Mesenchymal stem cell (in vitro differentiated cells and primary cell): ENCODE measurements around the gene FAM222A.

Experiments
- DNase-seq: peaks from one replicate; pipeline ENCODE4 v3.0.0-alpha.2; 2013
- H2AFZ ChIP-seq: one replicate; pipeline ENCODE4 v1.6.1; 2013; ENCODE audit warnings: low read depth, mild to moderate bottlenecking, control low read depth, inconsistent platforms, low read length, moderate library complexity
- H2AK5ac ChIP-seq: 2 replicates; pipeline ENCODE4 v1.6.1; 2013; ENCODE audit warnings: low read length, moderate library complexity, mild to moderate bottlenecking, inconsistent platforms; ENCODE audit not compliant: severe bottlenecking
- H2BK120ac ChIP-seq: one replicate; pipeline ENCODE4 v1.6.1; 2013; ENCODE audit warnings: low read depth, mild to moderate bottlenecking, inconsistent platforms, low read length, moderate library complexity
- H2BK12ac ChIP-seq, 2 experiments: one replicate each; pipeline ENCODE4 v1.6.1; 2013; ENCODE audit warnings: inconsistent platforms in 2 of 2, low read length in 2 of 2, mild to moderate bottlenecking in 2 of 2, moderate library complexity in 2 of 2, control low read depth in 1 of 2
- H2BK15ac ChIP-seq: one replicate; pipeline ENCODE4 v1.6.1; 2013; ENCODE audit warnings: mild to moderate bottlenecking, low read depth, inconsistent platforms; ENCODE audit not compliant: poor library complexity, severe bottlenecking
- H2BK5ac ChIP-seq: 2 replicates; pipeline ENCODE4 v1.6.1; 2013; ENCODE audit warnings: low read depth, mild to moderate bottlenecking, low read length, control low read depth, inconsistent platforms; ENCODE audit not compliant: poor library complexity, severe bottlenecking
- H3K14ac ChIP-seq, 2 experiments: one replicate each; pipeline ENCODE4 v1.6.1; 2013; ENCODE audit warnings: inconsistent platforms in 2 of 2, low read length in 2 of 2, control low read depth in 1 of 2, mild to moderate bottlenecking in 1 of 2, moderate library complexity in 1 of 2
- H3K18ac ChIP-seq, 2 experiments: one replicate each; pipeline ENCODE4 v1.6.1; 2013; ENCODE audit warnings: inconsistent platforms in 2 of 2, low read length in 2 of 2, control low read depth in 1 of 2, low read depth in 1 of 2, mild to moderate bottlenecking in 1 of 2
- H3K23ac ChIP-seq, 2 experiments: one replicate each; pipeline ENCODE4 v1.6.1; 2013; ENCODE audit warnings: inconsistent platforms in 2 of 2, low read length in 2 of 2, mild to moderate bottlenecking in 2 of 2, moderate library complexity in 2 of 2, control low read depth in 1 of 2
- H3K27ac ChIP-seq: 2 replicates; pipeline ENCODE4 v1.5.1; 2013; ENCODE audit warnings: mild to moderate bottlenecking, moderate library complexity, low read length, control low read depth, inconsistent platforms; ENCODE audit not compliant: poor library complexity, severe bottlenecking
- H3K27me3 ChIP-seq, 2 experiments: 2 replicates each; pipeline versions ENCODE4 v1.6.1 to v1.7.0; 2013; ENCODE audit warnings: low read length in 2 of 2, mild to moderate bottlenecking in 2 of 2, moderate library complexity in 2 of 2, control low read depth in 1 of 2, inconsistent platforms in 1 of 2; ENCODE audit not compliant: control insufficient read depth in 1 of 2, insufficient read depth in 1 of 2
- H3K36me3 ChIP-seq, 2 experiments: 2 replicates each; pipeline versions ENCODE4 v1.6.1 to v1.7.0; 2013; ENCODE audit warnings: low read length in 2 of 2, control low read depth in 1 of 2, inconsistent platforms in 1 of 2, low read depth in 1 of 2, mild to moderate bottlenecking in 1 of 2; ENCODE audit not compliant: insufficient read depth in 2 of 2, control insufficient read depth in 1 of 2
- H3K4ac ChIP-seq, 2 experiments: one replicate each; pipeline ENCODE4 v1.6.1; 2013; ENCODE audit warnings: inconsistent platforms in 2 of 2, low read length in 2 of 2, mild to moderate bottlenecking in 2 of 2, moderate library complexity in 2 of 2, control low read depth in 1 of 2, low read depth in 1 of 2
- H3K4me1 ChIP-seq: 2 replicates; pipeline ENCODE4 v1.6.1; 2013; ENCODE audit warnings: low read depth, low read length, control low read depth; ENCODE audit not compliant: control insufficient read depth, insufficient read depth
- H3K4me2 ChIP-seq: 2 replicates; pipeline ENCODE4 v1.6.1; 2013; ENCODE audit warnings: low read length, mild to moderate bottlenecking, inconsistent platforms; ENCODE audit not compliant: poor library complexity, severe bottlenecking
- H3K4me3 ChIP-seq, 2 experiments: 2 replicates each; pipeline versions ENCODE4 v1.5.1 to v1.7.0; 2013; ENCODE audit warnings: low read length in 2 of 2, mild to moderate bottlenecking in 2 of 2, control low read depth in 1 of 2, low read depth in 1 of 2; ENCODE audit not compliant: insufficient read depth in 1 of 2
- H3K79me1 ChIP-seq: replicated peaks from 2 replicates; pipeline ENCODE4 v1.6.1; 2013; ENCODE audit warnings: mild to moderate bottlenecking, control low read depth, low read length, inconsistent platforms; ENCODE audit not compliant: poor library complexity, severe bottlenecking
- H3K9ac ChIP-seq: 2 replicates; pipeline ENCODE4 v1.7.0; 2013; ENCODE audit warnings: mild to moderate bottlenecking, low read length, moderate library complexity
- H3K9me3 ChIP-seq: 2 replicates; pipeline ENCODE4 v1.7.0; 2013; ENCODE audit warnings: mild to moderate bottlenecking, low read length; ENCODE audit not compliant: control insufficient read depth
- H4K8ac ChIP-seq: one replicate; pipeline ENCODE4 v1.6.1; 2013; ENCODE audit warnings: inconsistent platforms, mild to moderate bottlenecking, low read length, moderate library complexity
- H4K91ac ChIP-seq: one replicate; pipeline ENCODE4 v1.6.1; 2013; ENCODE audit warnings: mild to moderate bottlenecking, low read length, inconsistent platforms
- WGBS: methylation state at CpG from one replicate; pipeline ENCODE4 v1.1.7; 2013; ENCODE audit warnings: mixed read lengths; 5-methylcytosine and 5-hydroxymethylcytosine counted together

The FAM222A gene

DNA sequence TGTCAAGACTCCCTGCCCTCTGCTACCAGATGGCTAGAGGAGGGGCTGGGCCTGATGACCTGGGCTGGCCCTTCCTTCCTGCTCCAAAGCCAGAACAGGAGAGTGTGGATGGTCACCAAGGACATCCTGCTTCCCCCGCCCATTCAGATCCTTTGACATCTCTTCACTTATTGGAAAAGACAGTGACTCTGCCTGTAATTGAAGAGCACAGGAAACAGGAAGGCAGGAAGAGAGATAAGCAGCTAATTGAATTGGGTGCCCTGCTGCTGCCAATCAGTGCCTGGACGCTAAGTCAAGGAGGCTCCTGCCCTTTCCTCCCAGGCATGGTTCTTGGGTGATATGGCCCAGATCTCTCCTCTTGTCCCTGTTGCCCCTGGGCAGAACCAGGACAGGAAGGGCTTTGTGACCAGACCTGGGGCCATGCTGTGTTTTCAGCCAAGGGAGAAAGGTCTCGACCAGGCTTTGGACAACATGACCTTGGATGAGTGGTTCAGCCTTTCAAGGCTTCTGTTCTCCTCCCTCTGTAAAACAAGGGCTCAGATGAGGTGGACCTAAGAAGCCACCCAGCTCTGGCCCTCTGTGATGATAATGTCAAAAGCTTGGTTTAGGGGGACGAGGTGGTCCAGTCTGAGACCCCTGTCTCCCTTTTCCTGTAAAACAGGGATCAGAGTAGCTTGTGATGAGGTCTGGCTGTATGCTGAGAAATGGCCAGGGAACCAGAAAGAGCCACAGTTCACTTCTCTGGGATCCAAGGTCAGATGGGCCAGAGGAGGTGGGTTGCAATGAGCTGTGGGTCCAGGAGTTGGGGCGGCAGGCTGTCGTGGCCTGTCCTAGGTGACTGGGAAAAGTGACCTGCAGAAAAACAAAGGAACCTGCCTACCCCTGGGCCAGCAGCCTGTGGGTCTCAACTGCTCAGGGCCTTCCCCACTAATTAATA, 38.8 kb downstream of the FAM222A start:
- H2BK120ac ChIP-seq, result no peak overlapping the region
- no peak overlapping the region for H3K9ac ChIP-seq
- H2AFZ ChIP-seq, result no peak overlapping the region
- peaks cover 10 to 22% of the 10 kb centered on the region in 2 experiments for H3K27me3 ChIP-seq
- H3K79me1 ChIP-seq, result no peaks in the 10 kb centered on the region
- no peak overlapping the region for H3K27ac ChIP-seq
- no peak overlapping the region for H3K4me2 ChIP-seq
- 44% methylated on average over 5 of the region's 6 CpGs for WGBS
- H2BK5ac ChIP-seq, result no peak overlapping the region
- H3K4ac ChIP-seq, result no peak overlapping the region
- no peak overlapping the region for H2BK15ac ChIP-seq
- H4K8ac ChIP-seq, result no peak overlapping the region
- peaks cover 29% of the 10 kb centered on the region for H3K9me3 ChIP-seq
- H2BK12ac ChIP-seq, result no peak overlapping the region
- H2AK5ac ChIP-seq, result no peak overlapping the region
- H3K14ac ChIP-seq, result no peak overlapping the region
- H3K36me3 ChIP-seq, result no peaks in the 10 kb centered on the region
- H3K18ac ChIP-seq, result no peak overlapping the region
- no peak overlapping the region for H3K23ac ChIP-seq
- no peak overlapping the region for H4K91ac ChIP-seq
- no peak for DNase-seq
- no peaks in the 10 kb centered on the region for H3K4me1 ChIP-seq
- no peak overlapping the region for H3K4me3 ChIP-seq

DNA sequence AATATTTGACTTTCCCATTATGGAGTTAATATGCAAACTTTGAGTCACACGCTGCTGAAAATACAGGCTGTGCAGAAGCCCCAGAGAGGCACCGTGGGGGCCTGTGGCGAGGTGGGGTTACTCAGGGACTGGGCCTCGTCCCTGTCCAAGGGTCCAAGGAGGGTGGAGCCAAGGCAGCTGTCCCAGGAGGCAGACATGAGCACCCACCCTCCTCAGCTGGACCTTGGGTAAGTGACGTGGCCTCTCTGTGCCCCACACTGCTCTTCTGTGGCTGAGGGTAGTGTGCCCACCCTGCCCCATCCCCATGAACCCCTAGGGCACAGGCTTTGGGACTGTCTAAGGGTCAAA, 39.4 kb downstream of the FAM222A start:
- Histone ChIP-seq H3K4me3 (no peak overlapping the region), H2BK5ac (no peak overlapping the region), H2BK120ac (no peak overlapping the region), H3K4ac (no peak overlapping the region), H4K91ac (no peak overlapping the region), H4K8ac (no peak overlapping the region), H3K14ac (no peak overlapping the region), H3K36me3 (no peaks in the 10 kb centered on the region), H3K9ac (no peak overlapping the region), H3K18ac (no peak overlapping the region), H3K79me1 (no peaks in the 10 kb centered on the region), H2AFZ (no peak overlapping the region), H2BK15ac (no peak overlapping the region), H3K4me1 (no peaks in the 10 kb centered on the region), H3K27ac (no peak overlapping the region), H3K4me2 (no peak overlapping the region), H3K9me3 (peaks cover 31% of the 10 kb centered on the region), H3K23ac (no peak overlapping the region), H3K27me3 (peaks cover 10 to 17% of the 10 kb centered on the region in 2 experiments), H2AK5ac (no peak overlapping the region), H2BK12ac (no peak overlapping the region)
- 74% methylated on average over 5 of the region's 5 CpGs for WGBS
- DNase-seq, result no peak

DNA sequence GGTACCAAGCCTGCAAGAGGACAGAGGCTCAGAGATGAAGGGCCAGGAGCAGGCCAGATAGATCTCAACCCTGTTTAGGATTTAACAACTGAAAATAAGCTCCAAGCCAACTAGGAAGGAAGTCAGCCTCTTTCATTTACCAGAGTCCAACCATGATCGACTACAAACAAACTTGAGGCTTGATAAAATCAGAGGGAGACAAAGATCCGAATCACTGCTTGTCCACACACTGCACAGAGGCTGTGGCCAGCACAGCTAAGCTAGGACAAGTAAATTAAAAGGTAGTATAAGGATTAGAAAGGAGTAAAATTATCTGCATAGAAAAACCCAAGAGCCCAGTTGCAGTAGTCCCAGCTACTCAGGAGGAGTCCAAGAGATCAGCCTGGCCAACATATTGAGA, 40.3 kb downstream of the FAM222A start:
- Histone ChIP-seq H3K4ac (no peak overlapping the region), H2AK5ac (no peak overlapping the region), H2BK120ac (no peak overlapping the region), H3K79me1 (no peaks in the 10 kb centered on the region), H4K91ac (no peak overlapping the region), H3K14ac (no peak overlapping the region), H3K4me3 (no peak overlapping the region), H2AFZ (no peak overlapping the region), H3K18ac (no peak overlapping the region), H4K8ac (no peak overlapping the region), H3K23ac (no peak overlapping the region), H2BK15ac (no peak overlapping the region), H3K36me3 (no peaks in the 10 kb centered on the region), H3K27ac (no peak overlapping the region), H3K9ac (no peak overlapping the region), H3K9me3 (peaks cover 31% of the 10 kb centered on the region), H3K27me3 (peaks cover 17 to 21% of the 10 kb centered on the region in 2 experiments), H2BK5ac (no peak overlapping the region), H2BK12ac (no peak overlapping the region), H3K4me2 (no peak overlapping the region), H3K4me1 (no peaks in the 10 kb centered on the region)
- DNase-seq, result no peak
- WGBS, result 57% methylated on average over 2 of the region's 2 CpGs

DNA sequence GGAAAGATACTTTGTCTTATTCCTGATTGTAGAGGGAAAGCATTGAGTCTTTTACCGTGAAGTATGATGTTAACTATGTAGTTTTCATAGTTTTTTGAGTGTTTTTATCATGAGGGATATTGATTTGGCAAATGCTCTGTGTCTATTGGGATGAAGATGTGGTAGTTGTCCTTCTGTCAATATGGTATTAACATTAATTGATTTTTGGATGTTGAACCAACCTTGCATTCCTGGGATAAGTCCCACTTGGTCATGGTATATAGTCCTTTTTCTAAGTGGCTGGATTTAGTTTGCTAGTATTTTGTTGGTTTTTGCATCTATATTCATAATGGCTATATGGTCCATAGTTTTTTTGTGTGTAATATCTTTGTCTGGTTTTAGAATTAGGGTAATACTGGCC, 42.8 kb downstream of the FAM222A start:
- Histone ChIP-seq H2AFZ (no peak overlapping the region), H2BK12ac (no peak overlapping the region), H3K23ac (no peak overlapping the region), H2BK120ac (no peak overlapping the region), H4K91ac (no peak overlapping the region), H3K9me3 (peaks cover 24% of the 10 kb centered on the region), H3K4me2 (no peak overlapping the region), H3K4me3 (no peak overlapping the region), H3K27me3 (peaks cover 14 to 33% of the 10 kb centered on the region in 2 experiments), H3K14ac (no peak overlapping the region), H3K4me1 (no peaks in the 10 kb centered on the region), H3K79me1 (no peaks in the 10 kb centered on the region), H4K8ac (no peak overlapping the region), H2BK5ac (no peak overlapping the region), H3K27ac (no peak overlapping the region), H3K36me3 (no peaks in the 10 kb centered on the region), H3K18ac (no peak overlapping the region), H3K9ac (no peak overlapping the region), H2BK15ac (no peak overlapping the region), H2AK5ac (no peak overlapping the region), H3K4ac (no peak overlapping the region)
- DNase-seq, result no peak
- 69% methylated on average over 1 of the region's 1 CpG for WGBS
